Mucosa of stomach (tissue), 1 donor: ENCODE results near the gene BRD2.

Source experiments
- H3K27me3 ChIP-seq: one replicate; pipeline ENCODE4 v1.7.0; 2013; ENCODE audit warnings: mild to moderate bottlenecking, low read length; ENCODE audit not compliant: control insufficient read depth, insufficient read depth
- H3K36me3 ChIP-seq: one replicate; pipeline ENCODE4 v1.7.0; 2013; ENCODE audit warnings: low read length; ENCODE audit not compliant: control insufficient read depth, insufficient read depth
- H3K4me1 ChIP-seq: one replicate; pipeline ENCODE4 v1.7.0; 2013; ENCODE audit warnings: mild to moderate bottlenecking, low read length; ENCODE audit not compliant: control insufficient read depth, insufficient read depth
- H3K4me3 ChIP-seq: one replicate; pipeline ENCODE4 v1.7.0; 2013; ENCODE audit warnings: low read length
- H3K9ac ChIP-seq: one replicate; pipeline ENCODE4 v1.7.0; 2013; ENCODE audit warnings: mild to moderate bottlenecking, low read length, moderate library complexity
- H3K9me3 ChIP-seq: one replicate; pipeline ENCODE4 v1.7.0; 2013; ENCODE audit warnings: mild to moderate bottlenecking, low read length, moderate library complexity; ENCODE audit not compliant: control insufficient read depth
- donor health status: Pancreatic carcinoma.

Gene BRD2

DNA sequence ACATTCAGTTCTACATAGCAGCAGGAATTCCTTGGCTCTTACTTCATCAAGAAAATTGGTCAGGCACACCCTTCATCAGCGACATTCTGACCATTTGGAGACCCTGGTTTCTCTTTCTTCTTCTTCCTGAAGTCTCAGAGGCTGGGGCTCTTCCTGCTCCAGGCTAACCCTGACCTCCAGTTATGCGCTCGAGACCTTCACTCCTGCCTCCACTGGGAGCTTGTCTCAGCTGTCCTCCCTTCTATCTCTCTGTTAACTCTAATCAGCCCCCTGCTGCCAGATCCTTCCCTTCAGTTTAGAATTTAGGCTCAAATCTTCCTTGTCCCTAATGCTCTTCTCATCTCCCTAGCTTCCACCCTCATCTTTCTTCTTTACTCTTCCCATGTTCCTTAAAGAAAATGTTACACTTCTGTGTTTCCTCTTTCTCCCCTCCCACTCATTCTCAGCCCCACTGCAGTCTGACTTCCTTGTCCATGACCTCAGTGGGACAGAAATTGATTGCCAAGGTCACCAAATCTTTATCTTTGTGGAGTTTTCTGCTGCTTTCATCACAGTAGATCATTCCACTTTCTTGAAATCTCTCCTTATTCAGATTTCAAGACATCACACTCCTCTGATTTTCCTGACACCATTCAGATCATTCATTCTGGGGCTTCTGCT lies 49.4 kb downstream of the BRD2 start:
- H3K9me3 ChIP-seq, result no peaks in the 10 kb centered on the region
- no peak overlapping the region for H3K4me3 ChIP-seq
- H3K36me3 ChIP-seq, result no peaks in the 10 kb centered on the region
- no peak overlapping the region for H3K9ac ChIP-seq
- peaks cover 10% of the 10 kb centered on the region for H3K4me1 ChIP-seq
- H3K27me3 ChIP-seq, result no peaks in the 10 kb centered on the region

GRCh38 chr6:33018418-33018817 lies 50.0 kb downstream of the BRD2 start:
- Histone ChIP-seq H3K4me3 (no peak overlapping the region), H3K36me3 (no peaks in the 10 kb centered on the region), H3K9me3 (no peaks in the 10 kb centered on the region), H3K27me3 (no peaks in the 10 kb centered on the region), H3K9ac (no peak overlapping the region), H3K4me1 (peaks cover 10% of the 10 kb centered on the region)

DNA sequence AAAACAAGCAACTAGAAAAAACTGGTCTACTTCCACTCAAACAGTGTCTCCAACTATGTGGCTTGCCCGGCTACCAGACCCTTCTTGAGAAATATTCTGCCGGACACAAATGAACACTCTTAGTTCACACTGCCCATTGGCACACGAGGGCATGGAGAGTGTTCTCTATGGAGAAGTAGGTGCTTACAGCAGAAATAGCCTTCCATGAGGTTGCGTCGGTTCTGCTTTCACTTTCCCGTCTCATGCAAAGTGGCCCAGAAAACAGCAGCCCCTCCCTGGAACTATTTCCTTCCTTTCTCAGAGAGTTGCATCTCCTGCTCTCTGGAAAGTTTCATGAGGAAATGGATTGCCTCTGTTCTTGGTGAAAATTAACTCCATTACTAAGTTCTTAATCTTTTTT lies 50.5 kb downstream of the BRD2 start:
- no peaks in the 10 kb centered on the region for H3K27me3 ChIP-seq
- no peaks in the 10 kb centered on the region for H3K36me3 ChIP-seq
- H3K4me3 ChIP-seq, result no peak overlapping the region
- H3K9ac ChIP-seq, result peak overlapping the region; percentile 33
- H3K4me1 ChIP-seq, result peaks cover 10% of the 10 kb centered on the region
- no peaks in the 10 kb centered on the region for H3K9me3 ChIP-seq

- peaks cover 10% of the 10 kb centered on the region for H3K4me1 ChIP-seq
- peak overlapping the region; percentile 33 for H3K9ac ChIP-seq
- no peak overlapping the region for H3K4me3 ChIP-seq
- no peaks in the 10 kb centered on the region for H3K36me3 ChIP-seq
- H3K9me3 ChIP-seq, result no peaks in the 10 kb centered on the region
- H3K27me3 ChIP-seq, result no peaks in the 10 kb centered on the region
Observed at GRCh38 chr6:33019372-33019771, 51.0 kb downstream of the BRD2 start.

GRCh38 chr6:33021917-33022316 lies 53.5 kb downstream of the BRD2 start:
- Histone ChIP-seq H3K36me3 (no peaks in the 10 kb centered on the region), H3K4me1 (peaks cover 10% of the 10 kb centered on the region), H3K4me3 (no peak overlapping the region), H3K9me3 (no peaks in the 10 kb centered on the region), H3K9ac (no peak overlapping the region), H3K27me3 (no peaks in the 10 kb centered on the region)

- Histone ChIP-seq H3K9me3 (no peaks in the 10 kb centered on the region), H3K9ac (no peak overlapping the region), H3K36me3 (no peaks in the 10 kb centered on the region), H3K27me3 (no peaks in the 10 kb centered on the region), H3K4me1 (peaks cover 13% of the 10 kb centered on the region), H3K4me3 (no peak overlapping the region)
Observed at GRCh38 chr6:33023536-33023935, 55.1 kb downstream of the BRD2 start.

GRCh38 chr6:33024521-33024920 lies 56.1 kb downstream of the BRD2 start:
- Histone ChIP-seq H3K4me1 (peaks cover 9% of the 10 kb centered on the region), H3K9me3 (no peaks in the 10 kb centered on the region), H3K36me3 (no peaks in the 10 kb centered on the region), H3K27me3 (no peaks in the 10 kb centered on the region), H3K4me3 (no peak overlapping the region), H3K9ac (no peak overlapping the region)

- no peak overlapping the region for H3K9ac ChIP-seq
- H3K9me3 ChIP-seq, result no peaks in the 10 kb centered on the region
- no peaks in the 10 kb centered on the region for H3K36me3 ChIP-seq
- peaks cover 3% of the 10 kb centered on the region for H3K4me1 ChIP-seq
- no peaks in the 10 kb centered on the region for H3K27me3 ChIP-seq
- no peak overlapping the region for H3K4me3 ChIP-seq
Observed at GRCh38 chr6:33028220-33028849, 59.9 kb downstream of the BRD2 start.

DNA sequence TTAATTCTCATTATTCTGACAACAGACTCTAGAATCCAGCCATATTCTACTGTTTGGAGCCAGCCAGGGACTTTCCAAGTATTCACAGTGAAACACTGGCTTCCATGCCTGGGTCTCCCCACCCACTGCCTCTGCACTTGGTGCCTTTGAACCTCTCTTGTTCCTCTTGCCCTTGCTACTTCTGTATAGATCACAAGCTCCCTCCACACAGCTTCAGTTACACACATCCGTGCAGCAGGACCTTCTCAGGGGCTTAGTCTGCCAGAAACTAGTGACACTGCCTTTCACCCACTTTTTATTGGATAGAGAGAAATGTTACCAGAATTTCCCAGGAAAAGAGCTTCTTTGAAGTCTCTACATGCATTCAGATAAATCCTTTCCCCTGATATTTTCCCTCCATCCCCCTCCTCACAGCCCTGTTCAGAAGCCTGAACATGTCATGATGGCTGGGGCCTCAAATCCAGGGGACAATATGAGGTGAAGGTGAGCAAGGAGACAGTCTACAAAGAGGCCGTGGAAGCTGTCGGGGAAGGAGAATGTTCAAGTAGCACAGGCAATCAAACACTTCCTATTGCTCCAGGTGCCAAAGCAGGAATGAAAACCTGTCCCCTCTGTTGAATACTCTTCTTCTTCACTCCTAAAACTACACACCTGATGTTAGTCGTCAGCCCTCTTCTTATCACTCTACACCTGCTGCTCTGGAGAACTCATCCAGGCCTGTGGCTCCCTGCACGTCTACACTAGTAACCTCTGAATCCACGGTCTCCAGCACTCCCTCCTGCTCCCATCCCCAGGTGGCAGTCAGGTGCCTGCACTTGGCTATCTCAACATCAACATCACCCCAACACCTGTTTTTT lies 61.2 kb downstream of the BRD2 start:
- H3K4me3 ChIP-seq, result no peak overlapping the region
- H3K4me1 ChIP-seq, result peaks cover 3% of the 10 kb centered on the region
- no peaks in the 10 kb centered on the region for H3K27me3 ChIP-seq
- H3K36me3 ChIP-seq, result no peaks in the 10 kb centered on the region
- no peaks in the 10 kb centered on the region for H3K9me3 ChIP-seq
- H3K9ac ChIP-seq, result no peak overlapping the region

DNA sequence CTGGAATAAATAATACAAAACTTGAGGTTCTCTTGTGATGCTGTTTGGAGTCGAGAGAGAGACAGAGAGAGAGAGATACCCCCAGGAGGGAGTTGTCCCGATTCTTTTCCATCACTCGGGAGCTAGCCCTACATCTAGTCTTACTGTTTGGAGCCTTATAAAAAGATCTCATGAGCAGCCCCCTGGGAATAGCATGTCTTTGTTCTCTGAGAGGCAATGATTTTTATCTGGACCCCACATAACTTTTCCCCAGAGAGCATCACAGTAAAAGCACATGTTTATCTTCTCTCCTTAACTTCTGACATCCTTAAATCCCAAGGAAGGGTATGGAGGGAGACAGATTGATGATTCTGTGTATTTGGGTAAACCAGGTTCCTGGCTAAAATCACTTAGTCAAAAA lies 61.9 kb downstream of the BRD2 start:
- H3K9ac ChIP-seq, result no peak overlapping the region

More for the DNA sequence above, 61.9 kb downstream of the BRD2 start:
- H3K4me1 ChIP-seq, result peaks cover 3% of the 10 kb centered on the region
- no peak overlapping the region for H3K4me3 ChIP-seq
- H3K36me3 ChIP-seq, result no peaks in the 10 kb centered on the region
- H3K27me3 ChIP-seq, result no peaks in the 10 kb centered on the region
- H3K9me3 ChIP-seq, result no peaks in the 10 kb centered on the region
